ENCODE data around the gene SHC3. TPM values are rescaled to one million over a fixed set of nuclear protein-coding genes. Genes with fewer than 3 reads are reported as not detected.

Gene SHC3
- total and polyA plus RNA-seq, 2 of the 4 experiments (the other 2 are of a cell fraction): 4.5 to 13.3 TPM

Other genes starting within 250 kb of the SHC3 start
- 28.7 and 31.1 TPM in 2 replicates for gene S1PR3, start 187.3 kb downstream of the SHC3 start, total RNA-seq (2012; rRNA removed)
- gene S1PR3, start 187.3 kb downstream of the SHC3 start, polyA plus RNA-seq (2012; rRNA removed): 25.0 and 28.4 TPM in 2 replicates
- gene CKS2, start 132.4 kb upstream of the SHC3 start, total RNA-seq (2012; rRNA removed): 192 and 322 TPM in 2 replicates
- gene CKS2, start 132.4 kb upstream of the SHC3 start, polyA plus RNA-seq (2012; rRNA removed): 261 and 325 TPM in 2 replicates
- 18.8 and 19.7 TPM in 2 replicates for gene SECISBP2, start 139.7 kb upstream of the SHC3 start, total RNA-seq (2012; rRNA removed)
- 14.4 and 16.4 TPM in 2 replicates for gene SECISBP2, start 139.7 kb upstream of the SHC3 start, polyA plus RNA-seq (2012; rRNA removed)